GM23248 (cell line): ENCODE results near the gene GAREM1. TPM values are rescaled to one million over a fixed set of nuclear protein-coding genes. Genes with fewer than 3 reads are reported as not detected.

Experiments used
- DNase-seq: peaks from one replicate; pipeline ENCODE4 v3.0.0-alpha.2; 2015
- H2AFZ ChIP-seq: fragments of 200-600 bp; sonication (generic); 2 replicates; pipeline ENCODE4 v1.6.1; 2016; ENCODE audit warnings: antibody characterized with exemption
- H3F3A ChIP-seq: fragments of 200-600 bp; sonication (generic); 2 replicates; pipeline ENCODE4 v1.6.1; 2016; ENCODE audit warnings: mild to moderate bottlenecking, antibody characterized with exemption, mixed run types; ENCODE audit not compliant: insufficient read depth
- H3K27ac ChIP-seq: fragments of 200-600 bp; sonication (generic); 2 replicates; pipeline ENCODE4 v1.5.1; 2016; ENCODE audit warnings: mild to moderate bottlenecking
- H3K27me3 ChIP-seq: fragments of 200-600 bp; sonication (generic); replicated peaks from 2 replicates; pipeline ENCODE4 v1.6.1; 2016; ENCODE audit warnings: mild to moderate bottlenecking; ENCODE audit not compliant: insufficient read depth
- H3K36me3 ChIP-seq: fragments of 200-600 bp; sonication (generic); 2 replicates; pipeline ENCODE4 v1.6.1; 2016; ENCODE audit warnings: low read depth, mild to moderate bottlenecking
- H3K4me1 ChIP-seq: fragments of 200-600 bp; sonication (generic); 2 replicates; pipeline ENCODE4 v1.6.1; 2016; ENCODE audit warnings: mild to moderate bottlenecking; ENCODE audit not compliant: insufficient read depth
- H3K4me2 ChIP-seq: fragments of 200-600 bp; sonication (generic); one replicate; pipeline ENCODE4 v1.6.1; 2016; ENCODE audit warnings: mild to moderate bottlenecking; ENCODE audit not compliant: unreplicated experiment
- H3K4me3 ChIP-seq: fragments of 200-600 bp; sonication (generic); 2 replicates; pipeline ENCODE4 v1.5.1; 2016; ENCODE audit warnings: mild to moderate bottlenecking
- H3K79me2 ChIP-seq: fragments of 200-600 bp; sonication (generic); 2 replicates; pipeline ENCODE4 v1.6.1; 2016; ENCODE audit warnings: mild to moderate bottlenecking; ENCODE audit not compliant: insufficient read depth
- H3K9ac ChIP-seq: fragments of 200-600 bp; sonication (generic); 2 replicates; pipeline ENCODE4 v1.6.1; 2016; ENCODE audit warnings: mild to moderate bottlenecking
- H3K9me2 ChIP-seq: fragments of 200-600 bp; sonication (generic); 2 replicates; pipeline ENCODE4 v1.6.1; 2016; ENCODE audit warnings: mixed run types, mild to moderate bottlenecking, moderate library complexity; ENCODE audit not compliant: insufficient read depth
- H3K9me3 ChIP-seq: fragments of 200-600 bp; sonication (generic); one replicate; pipeline ENCODE4 v1.6.1; 2017; ENCODE audit warnings: low read depth
- H4K20me1 ChIP-seq: fragments of 200-600 bp; sonication (generic); 2 replicates; pipeline ENCODE4 v1.6.0; 2016; ENCODE audit not compliant: insufficient read depth
- EZH2 ChIP-seq: fragments of 200-600 bp; sonication (generic); IDR thresholded peaks from 2 replicates; pipeline ENCODE4 v1.6.1; 2018; ENCODE audit warnings: antibody characterized with exemption, mild to moderate bottlenecking; ENCODE audit not compliant: insufficient read depth, poor library complexity, severe bottlenecking
- EZH2phosphoT487 ChIP-seq: fragments of 200-600 bp; sonication (generic); IDR thresholded peaks from 2 replicates; pipeline ENCODE4 v1.6.1; 2018; ENCODE audit warnings: antibody characterized with exemption, moderate library complexity, mild to moderate bottlenecking, low read depth; ENCODE audit not compliant: insufficient read depth
- WGBS, 2 experiments: methylation state at CpG; one replicate each; pipeline ENCODE4 v1.1.6; 2015 to 2017; ENCODE audit warnings: low lambda C conversion rate in 2 of 2, low coverage in 1 of 2; ENCODE audit errors: missing lambda C conversion rate in 2 of 2; 5-methylcytosine and 5-hydroxymethylcytosine counted together
- in situ Hi-C: fragments of 300-500 bp; cut with MboI; formaldehyde crosslinking; loops from 2 replicates; pipeline ENCODE4 v1.15.0; 2020
- polyA plus RNA-seq: library from polyadenylated mRNA; unstranded; fragments of >200 nt; fragmentation: Nextera tagmentation; extraction: Ambion mirVana; gene quantifications from 2 replicates; pipeline ENCODE4 v1.2.1, GENCODE V29; 2016
- total RNA-seq: library from RNA; depleted of rRNA; stranded (reverse); fragments of >200 nt; shearing (Covaris generic); gene quantifications from 2 replicates; pipeline ENCODE4 v1.2.3, GENCODE V29; 2014

The GAREM1 gene
- total and polyA plus RNA-seq, 2 experiments from 2014 or later, result 0.30 to 1.2 TPM

DNA sequence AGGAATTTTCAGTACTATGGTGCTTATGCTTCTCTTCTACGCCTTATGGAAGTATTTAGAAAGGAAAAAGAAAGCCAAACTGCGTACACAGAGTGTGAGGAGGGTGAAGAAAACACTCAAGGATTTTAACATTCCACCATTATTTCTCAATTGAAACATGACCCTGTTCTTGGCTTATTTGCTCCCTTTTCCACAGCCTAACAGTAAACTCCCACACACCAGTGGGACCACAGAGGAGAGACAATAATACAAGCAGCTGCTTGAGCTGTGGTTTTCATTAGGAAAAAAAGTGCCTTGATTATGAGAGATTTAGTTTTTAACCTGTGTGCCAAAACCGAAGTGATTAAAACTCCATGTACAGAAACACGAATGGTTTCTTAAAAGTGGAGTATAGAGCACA is 146.5 kb downstream of the GAREM1 start:
- peak; percentile 46 for DNase-seq
- Histone ChIP-seq H3K79me2 (no peaks in the 10 kb centered on the region), H3K4me2 (peak overlapping the region; percentile 83), H3K9me3 (no peaks in the 10 kb centered on the region), H4K20me1 (no peaks in the 10 kb centered on the region), H3K9me2 (no peaks in the 10 kb centered on the region), H3F3A (peaks cover 5% of the 10 kb centered on the region; the same call in 1 of the 2 replicates), H3K4me1 (peaks cover 31% of the 10 kb centered on the region), H3K27me3 (no peaks in the 10 kb centered on the region), H2AFZ (peak overlapping the region; percentile 70), H3K4me3 (peak overlapping the region; percentile 58), H3K9ac (no peak overlapping the region), H3K27ac (peak overlapping the region; percentile 16; the same call in 1 of the 2 replicates), H3K36me3 (no peaks in the 10 kb centered on the region)
- TF ChIP-seq EZH2phosphoT487, result no peak
- TF ChIP-seq EZH2, result no peak
- in situ Hi-C loops, result no loop called here
- 5 to 8% methylated on average over 4 of the region's 4 CpGs for WGBS, 2 experiments

DNA sequence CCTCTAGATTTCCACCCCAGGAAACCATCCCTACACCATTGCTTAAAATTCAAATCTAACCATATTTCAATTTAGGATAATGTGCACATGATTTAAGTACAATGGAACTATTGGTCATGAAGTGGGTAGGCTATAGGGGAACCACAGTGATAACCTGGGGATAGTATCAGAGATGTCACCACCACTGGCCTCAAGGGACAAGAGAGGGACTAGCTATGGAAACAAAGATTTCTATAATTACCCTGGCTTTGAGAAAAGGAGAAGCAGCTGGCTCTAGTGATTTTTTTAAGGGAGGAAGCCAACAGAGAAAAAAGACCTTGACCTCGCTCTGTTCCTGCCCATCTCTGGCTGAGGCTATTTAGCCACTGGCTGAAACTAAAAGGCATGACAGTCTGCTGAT is 148.9 kb downstream of the GAREM1 start:
- Histone ChIP-seq H3K9me2 (no peaks in the 10 kb centered on the region), H3K36me3 (no peaks in the 10 kb centered on the region), H3F3A (peaks cover 23% of the 10 kb centered on the region), H3K27ac (no peak overlapping the region), H3K4me2 (no peak overlapping the region), H3K4me1 (peaks cover 31% of the 10 kb centered on the region), H3K9me3 (no peaks in the 10 kb centered on the region), H3K4me3 (no peak overlapping the region), H3K9ac (no peak overlapping the region), H4K20me1 (no peaks in the 10 kb centered on the region), H3K27me3 (no peaks in the 10 kb centered on the region), H2AFZ (no peak overlapping the region), H3K79me2 (no peaks in the 10 kb centered on the region)
- TF ChIP-seq EZH2phosphoT487, result no peak
- no peak for TF ChIP-seq EZH2
- DNase-seq, result no peak
- 95 to 100% methylated on average over 1 of the region's 1 CpG for WGBS, 2 experiments
- in situ Hi-C loops, result no loop called here

DNA sequence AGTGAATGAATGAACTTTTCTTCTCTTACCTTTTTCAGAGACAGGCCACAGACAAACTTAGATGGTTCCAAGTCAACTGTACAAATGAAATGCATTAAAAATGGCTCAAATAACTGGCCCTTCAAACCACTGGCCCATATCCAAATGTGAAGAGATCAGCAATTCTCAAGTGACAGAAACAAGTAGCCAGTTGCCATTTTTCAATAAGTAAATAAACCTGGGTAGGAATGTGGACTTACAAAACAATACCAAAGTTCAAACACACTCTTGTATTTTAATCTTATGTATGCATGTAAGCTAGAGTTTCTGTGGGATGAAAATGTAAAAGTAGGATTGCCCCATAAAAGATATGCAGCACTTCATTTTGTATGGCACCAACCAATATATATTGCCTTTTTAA is 151.6 kb downstream of the GAREM1 start:
- Histone ChIP-seq H3K9me2 (no peaks in the 10 kb centered on the region), H3K9ac (no peak overlapping the region), H3K9me3 (no peaks in the 10 kb centered on the region), H3K36me3 (no peaks in the 10 kb centered on the region), H3K79me2 (no peaks in the 10 kb centered on the region), H3K27me3 (no peaks in the 10 kb centered on the region), H3K4me2 (no peak overlapping the region), H4K20me1 (no peaks in the 10 kb centered on the region), H3K4me1 (peaks cover 25% of the 10 kb centered on the region), H2AFZ (no peak overlapping the region), H3K27ac (no peak overlapping the region), H3F3A (peaks cover 23% of the 10 kb centered on the region), H3K4me3 (no peak overlapping the region)
- in situ Hi-C loops, result no loop called here
- TF ChIP-seq EZH2phosphoT487 (no peak), EZH2 (no peak)
- no peak for DNase-seq

DNA sequence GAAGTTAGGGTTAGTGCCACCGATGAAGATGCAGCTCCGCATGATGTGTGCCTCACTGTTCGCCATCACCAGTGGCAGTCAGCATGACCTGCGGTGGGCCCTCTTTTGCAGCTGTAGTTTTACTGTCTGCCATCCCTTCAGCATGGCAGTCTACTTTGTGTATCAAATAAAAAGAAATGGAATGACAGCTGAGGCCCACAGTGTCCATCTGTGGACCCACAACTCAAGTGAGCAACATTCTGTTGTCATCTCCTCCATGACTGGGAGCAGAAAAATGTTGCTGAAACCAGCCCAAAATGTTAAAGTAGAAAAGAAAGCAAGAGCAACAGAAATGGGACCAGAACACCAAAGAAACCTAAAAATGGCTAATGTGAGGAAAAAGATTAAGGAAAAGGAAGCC is 152.1 kb downstream of the GAREM1 start:
- TF ChIP-seq EZH2 (no peak), EZH2phosphoT487 (no peak)
- no peaks in the 10 kb centered on the region for H3K36me3 ChIP-seq
- no peaks in the 10 kb centered on the region for H3K27me3 ChIP-seq
- in situ Hi-C loops, result no loop called here
- H3K9me3 ChIP-seq, result no peaks in the 10 kb centered on the region
- H3K27ac ChIP-seq, result peak overlapping the region; percentile 59; the same call in 1 of the 2 replicates
- DNase-seq, result peak; percentile 20
- peaks cover 20% of the 10 kb centered on the region for H3K4me1 ChIP-seq
- no peak overlapping the region for H3K4me3 ChIP-seq
- no peak overlapping the region for H3K4me2 ChIP-seq
- H3K9me2 ChIP-seq, result no peaks in the 10 kb centered on the region
- H3K79me2 ChIP-seq, result no peaks in the 10 kb centered on the region
- peak overlapping the region; percentile 35 for H2AFZ ChIP-seq
- WGBS, 2 experiments, result 97 to 99% methylated on average over 4 of the region's 4 CpGs
- no peaks in the 10 kb centered on the region for H4K20me1 ChIP-seq
- no peak overlapping the region for H3K9ac ChIP-seq
- peaks cover 20% of the 10 kb centered on the region for H3F3A ChIP-seq

DNA sequence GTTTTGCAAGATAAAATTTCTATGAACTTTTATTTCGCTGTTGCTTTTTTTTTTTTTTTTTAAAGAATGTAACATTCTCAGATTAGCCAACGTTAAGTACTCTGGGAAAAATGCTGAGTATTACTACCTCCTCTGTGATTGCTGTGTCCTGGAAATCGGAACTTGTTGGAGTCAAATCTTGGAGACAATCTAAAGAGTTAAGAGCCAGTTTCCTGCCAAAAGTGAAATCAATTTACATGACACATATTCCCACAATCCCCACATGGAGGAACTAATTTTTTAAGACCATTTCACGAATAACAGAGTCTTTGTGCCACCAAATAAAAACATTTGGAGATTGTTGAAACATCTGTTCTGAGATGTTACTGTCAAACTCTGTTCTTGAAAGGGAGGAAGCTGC is 153.0 kb downstream of the GAREM1 start:
- TF ChIP-seq EZH2 (no peak), EZH2phosphoT487 (no peak)
- H3K4me2 ChIP-seq, result peak overlapping the region; percentile 54
- H3K9me2 ChIP-seq, result no peaks in the 10 kb centered on the region
- H3K36me3 ChIP-seq, result no peaks in the 10 kb centered on the region
- H3K27ac ChIP-seq, result peak overlapping the region; percentile 59
- no peaks in the 10 kb centered on the region for H4K20me1 ChIP-seq
- H3K4me1 ChIP-seq, result peaks cover 20% of the 10 kb centered on the region
- peaks cover 20% of the 10 kb centered on the region for H3F3A ChIP-seq
- DNase-seq, result peak; percentile 71
- peak overlapping the region; percentile 30 for H3K9ac ChIP-seq
- peak overlapping the region; percentile 35 for H2AFZ ChIP-seq
- WGBS, 2 experiments, result 3 to 4% methylated on average over 4 of the region's 4 CpGs
- in situ Hi-C loops, result no loop called here
- H3K9me3 ChIP-seq, result no peaks in the 10 kb centered on the region
- no peaks in the 10 kb centered on the region for H3K79me2 ChIP-seq
- H3K27me3 ChIP-seq, result no peaks in the 10 kb centered on the region
- H3K4me3 ChIP-seq, result peak overlapping the region; percentile 49
